ENCODE measurements around the gene MEOX1.
"Not testable (repeated sequence)": the region's sequence is repeated elsewhere in the genome, so short reads cannot be mapped to it uniquely, and the experiment has no call there.

Gene MEOX1

DNA sequence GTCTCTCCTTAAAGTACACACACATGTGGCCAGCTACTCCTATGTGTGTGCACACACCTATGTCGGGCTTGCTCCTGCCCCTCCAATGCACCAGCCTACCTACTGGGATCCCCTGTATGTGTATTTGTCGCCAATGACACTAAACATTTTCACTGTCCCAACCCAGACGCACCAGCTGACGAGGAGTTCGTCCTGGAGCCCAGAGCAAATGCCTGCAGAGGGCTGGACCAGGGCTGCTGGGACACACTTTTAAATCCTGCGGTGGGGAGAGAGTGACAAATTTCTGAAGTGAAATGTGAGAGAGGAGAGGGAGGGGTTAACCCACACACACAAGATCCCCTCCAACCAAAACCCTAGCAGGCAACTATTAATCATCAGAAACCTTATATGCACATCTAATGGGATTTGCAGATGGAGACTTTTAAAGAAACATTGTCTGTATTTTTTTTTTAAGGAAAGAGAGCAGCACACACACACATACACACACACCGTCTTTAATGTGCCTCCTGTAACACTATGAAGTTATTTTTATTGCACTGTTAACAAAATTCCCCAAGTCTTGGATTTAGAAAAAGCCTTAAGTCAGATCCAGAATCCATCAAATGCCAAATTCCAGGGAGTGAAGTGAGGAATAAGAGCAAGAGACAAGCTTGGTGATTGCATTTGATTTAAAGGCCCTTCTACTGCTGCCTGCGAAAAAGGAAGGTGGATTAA lies at the start of gene MEOX1:
TSS of gene MEOX1 (minus strand) at position 224 of the 714 bp plus-strand sequence. CDS start 388 bp downstream, outside the sequence.
- DNase-seq (ENCODE audit: low read depth in 2 of 2), result peak; percentile 57 to 62

DNA sequence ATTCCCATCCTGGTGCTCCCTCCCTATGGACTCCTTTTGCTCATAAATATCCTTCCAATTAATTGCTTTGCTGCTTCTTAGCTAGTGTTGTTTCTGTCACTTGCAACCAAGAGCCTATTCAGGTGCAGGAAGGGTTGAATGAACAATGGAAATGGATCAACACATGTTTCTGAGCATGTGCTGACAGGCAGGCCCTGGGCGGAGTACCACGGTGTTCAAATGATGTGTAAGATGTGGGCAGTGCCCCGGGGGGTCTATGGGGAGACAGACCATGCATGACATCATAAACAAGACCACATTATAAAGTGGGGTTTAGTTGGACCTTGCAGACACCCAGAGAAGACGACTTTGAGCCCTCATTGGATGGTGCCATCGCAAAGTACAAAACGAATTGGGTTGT lies 48.4 kb upstream of the MEOX1 start:
- no peak for DNase-seq (ENCODE audit: low read depth in 2 of 2)

DNA sequence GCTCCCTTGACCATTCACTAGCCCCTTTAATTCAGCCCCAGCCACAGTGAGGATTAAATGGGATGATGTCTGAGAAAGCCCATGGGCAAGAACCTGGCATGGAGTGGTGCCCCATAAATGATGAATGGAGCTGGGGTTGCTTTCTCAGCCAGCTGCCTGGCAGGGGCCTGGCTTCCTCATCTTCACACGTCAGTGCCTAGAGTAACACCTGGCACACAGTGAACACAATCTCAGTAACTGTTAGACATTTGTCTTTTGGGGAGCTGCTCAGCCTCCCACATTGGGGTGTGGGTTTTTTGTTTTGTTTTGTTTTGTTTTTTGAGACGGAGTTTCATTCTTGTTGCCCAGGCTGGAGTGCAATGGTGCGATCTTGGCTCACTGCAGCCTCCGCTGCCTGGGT lies 47.5 kb upstream of the MEOX1 start:
- DNase-seq (ENCODE audit: low read depth in 2 of 2), result no peak

DNA sequence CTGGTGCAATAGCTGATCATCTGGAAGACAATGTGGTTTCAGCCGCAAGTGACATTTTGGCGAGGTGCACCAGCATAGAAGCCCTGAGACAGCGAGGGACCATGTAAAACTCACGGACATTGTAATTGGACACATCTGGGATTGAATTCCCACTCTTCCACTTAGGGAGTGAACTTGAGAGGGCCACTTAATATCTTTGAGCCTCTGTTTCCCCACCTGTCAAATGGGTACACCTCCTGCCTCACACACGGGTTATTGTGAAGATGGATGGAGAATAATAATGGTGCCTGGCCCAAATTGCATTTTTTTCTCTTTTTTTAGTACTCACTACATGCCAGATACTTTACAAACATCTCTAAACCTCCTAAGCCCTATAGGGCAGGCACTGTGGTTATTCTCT lies 45.5 kb upstream of the MEOX1 start:
- no peak for DNase-seq (ENCODE audit: low read depth in 2 of 2)

DNA sequence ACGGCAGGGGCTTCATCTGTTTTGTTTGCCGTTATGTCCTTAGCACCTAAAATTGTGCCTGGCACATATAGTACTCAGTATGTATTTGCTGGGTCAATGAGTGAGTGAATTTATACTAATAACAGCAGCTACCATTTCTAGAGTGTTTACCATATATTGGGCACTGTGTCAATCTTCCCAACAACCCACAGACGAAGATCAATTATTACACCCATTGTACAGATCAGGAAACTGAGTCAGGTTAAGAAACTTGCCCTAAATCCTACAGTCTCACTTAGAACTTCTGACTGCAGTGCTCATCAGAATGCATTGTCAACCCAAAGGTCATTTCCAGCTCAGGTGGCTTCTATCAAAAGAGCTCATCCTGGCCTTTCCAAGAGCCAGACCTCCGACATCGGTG lies 44.5 kb upstream of the MEOX1 start:
- DNase-seq (ENCODE audit: low read depth in 2 of 2), result no peak

DNA sequence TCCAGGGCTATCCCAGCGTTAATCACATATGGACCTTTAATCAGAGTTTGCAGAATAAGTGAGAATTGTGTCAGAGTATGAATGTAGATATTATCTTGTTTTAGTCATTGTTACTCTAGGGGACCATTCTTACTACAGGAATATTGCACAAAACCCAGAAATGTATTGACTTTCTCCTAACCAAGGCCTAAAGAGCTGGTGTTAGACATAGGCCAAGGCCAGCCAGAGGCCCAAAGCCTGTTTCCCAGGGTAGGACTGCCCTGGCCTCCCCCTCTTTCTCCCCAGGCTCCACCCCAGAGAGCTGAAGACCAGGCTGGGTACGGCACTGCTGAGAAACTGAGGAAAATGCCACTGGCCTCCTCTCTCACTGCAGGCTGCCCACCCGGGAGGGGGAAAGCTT lies 41.9 kb upstream of the MEOX1 start:
- no peak for DNase-seq (ENCODE audit: low read depth in 2 of 2)

DNA sequence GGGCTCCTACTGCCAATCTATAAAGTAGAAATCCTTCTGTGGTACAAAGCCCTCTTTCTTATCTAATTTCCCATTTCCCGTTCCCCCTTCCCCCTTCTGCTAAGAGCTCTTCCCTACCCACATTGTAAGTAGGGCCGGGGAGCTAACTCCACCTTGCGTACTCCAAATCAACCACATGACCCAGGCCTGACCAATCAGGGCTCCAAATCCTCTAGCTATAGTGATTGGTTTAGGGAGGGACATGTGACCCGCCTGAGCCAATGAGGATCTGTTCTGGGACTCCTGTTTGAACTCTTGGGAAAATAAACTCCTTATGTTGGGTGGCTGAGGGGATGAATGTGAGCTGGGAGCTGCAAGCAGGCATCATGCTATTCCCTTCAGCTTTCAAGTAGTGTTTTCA lies 40.9 kb upstream of the MEOX1 start:
- DNase-seq (ENCODE audit: low read depth in 2 of 2), result no peak

DNA sequence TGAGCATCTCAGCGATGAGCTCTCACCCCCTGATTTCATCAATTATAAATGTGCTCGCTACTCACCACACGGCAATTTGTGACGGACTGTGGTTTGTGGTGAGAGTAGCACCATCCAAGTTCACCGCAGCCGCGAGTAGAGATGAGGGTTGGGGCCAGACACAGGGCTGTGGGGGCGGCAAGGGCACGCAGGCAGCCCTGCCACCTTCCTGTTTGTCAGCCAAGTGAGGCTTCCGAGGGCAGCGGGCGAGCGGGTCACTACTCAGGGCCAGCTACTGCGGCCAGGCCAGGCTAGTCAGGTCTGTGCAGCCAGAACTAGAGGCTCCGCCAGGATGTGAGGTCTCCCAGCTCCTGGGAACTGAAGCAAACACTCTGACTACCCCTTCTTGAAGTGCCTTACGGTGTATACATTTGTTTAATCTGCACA lies 39.6 kb upstream of the MEOX1 start:
- peak in 1 of 2 experiments; percentile 35 for DNase-seq (ENCODE audit: low read depth in 2 of 2)

DNA sequence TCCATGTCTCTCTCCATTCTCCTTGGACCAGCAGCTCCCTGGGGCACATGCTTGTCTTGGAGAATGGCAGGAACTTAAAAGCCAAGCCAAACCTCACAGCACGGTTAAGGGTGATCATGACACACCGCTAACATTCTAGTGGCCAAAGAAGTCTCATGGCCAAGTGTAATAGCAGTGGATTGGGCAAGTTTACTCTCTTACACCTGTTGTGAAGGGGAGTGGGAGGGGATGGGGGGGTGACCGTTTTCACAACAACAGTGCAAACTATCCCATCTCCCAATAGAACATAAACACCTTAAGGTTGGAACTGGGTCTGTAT lies 37.7 kb upstream of the MEOX1 start:
- no peak for DNase-seq (ENCODE audit: low read depth in 2 of 2)

DNA sequence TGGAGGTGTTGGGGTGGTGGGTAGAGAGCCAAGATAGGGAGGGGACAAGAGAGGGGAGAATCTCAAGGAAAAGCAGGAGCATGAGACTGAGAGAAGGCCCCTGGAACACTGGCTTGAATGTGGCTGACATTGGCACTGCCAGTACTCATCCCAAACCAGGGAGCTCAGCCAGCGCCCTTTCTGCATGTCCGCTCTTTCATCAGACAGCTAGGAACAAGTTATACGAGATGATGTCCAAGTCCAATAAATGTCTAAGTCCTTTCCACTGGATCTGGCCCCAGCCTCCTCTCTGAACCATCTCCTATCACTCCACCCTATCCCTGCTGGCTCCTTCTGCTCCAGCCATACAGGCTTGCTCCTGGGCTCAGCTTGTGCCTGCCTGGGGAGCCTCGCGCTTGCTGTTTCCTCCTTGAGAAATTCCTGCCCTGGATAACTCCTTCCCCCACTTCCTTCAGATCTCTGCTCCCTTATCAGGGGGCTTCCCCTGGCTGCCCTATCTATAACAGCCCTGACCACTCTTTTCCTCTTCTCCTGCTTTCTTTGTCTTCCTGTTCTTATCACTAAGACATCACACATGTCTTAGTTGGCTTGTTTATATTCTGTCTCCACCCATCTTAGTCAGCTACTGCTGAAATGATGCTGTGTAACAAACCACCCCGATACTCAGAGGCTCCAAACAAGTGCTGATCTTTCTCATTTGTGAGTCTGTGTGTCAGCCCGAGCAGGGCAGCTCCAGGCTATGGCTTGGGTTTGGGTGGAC lies 37.1 kb upstream of the MEOX1 start:
- no peak for DNase-seq (ENCODE audit: low read depth in 2 of 2)

DNA sequence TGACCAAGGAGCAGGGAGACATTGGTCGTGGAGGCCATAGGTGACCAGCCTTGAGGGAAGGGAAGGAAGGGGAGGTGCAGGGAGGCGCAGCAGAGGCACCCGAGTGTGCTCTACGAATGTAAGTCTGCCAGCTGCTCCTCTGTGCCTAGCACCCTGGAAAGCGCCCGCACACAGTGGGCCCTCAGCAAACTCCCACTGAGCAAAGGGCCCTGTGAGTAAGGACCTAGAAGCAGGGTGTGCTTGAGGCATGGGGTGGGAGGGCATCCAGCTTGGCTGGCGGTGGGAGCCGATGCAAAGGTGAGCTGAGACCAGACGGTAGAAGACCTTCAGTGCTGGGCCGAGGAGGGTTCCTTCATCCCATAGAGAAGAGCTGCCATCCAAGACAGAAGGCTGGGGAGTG lies 36.2 kb upstream of the MEOX1 start:
- DNase-seq (ENCODE audit: low read depth in 2 of 2), result no peak

DNA sequence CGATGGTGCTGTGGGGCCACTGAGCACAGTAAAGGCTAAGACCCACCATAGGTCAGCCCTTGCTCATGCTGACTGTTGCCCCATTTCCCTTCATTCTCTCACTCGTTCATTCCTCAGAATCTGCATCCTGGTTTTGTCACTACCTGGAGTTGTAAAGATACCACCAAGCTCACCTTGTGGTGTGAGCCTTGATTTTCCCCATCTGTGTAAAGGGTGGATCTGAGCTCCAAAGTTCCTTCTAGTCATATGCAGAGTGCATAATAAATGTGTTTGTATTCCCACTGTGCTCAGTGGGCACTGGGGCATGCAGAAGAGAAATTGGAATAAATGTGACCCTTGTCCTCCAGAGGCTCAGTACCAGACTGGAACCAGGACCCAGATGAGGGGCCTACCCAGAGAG lies 35.2 kb upstream of the MEOX1 start:
- no peak for DNase-seq (ENCODE audit: low read depth in 2 of 2)

DNA sequence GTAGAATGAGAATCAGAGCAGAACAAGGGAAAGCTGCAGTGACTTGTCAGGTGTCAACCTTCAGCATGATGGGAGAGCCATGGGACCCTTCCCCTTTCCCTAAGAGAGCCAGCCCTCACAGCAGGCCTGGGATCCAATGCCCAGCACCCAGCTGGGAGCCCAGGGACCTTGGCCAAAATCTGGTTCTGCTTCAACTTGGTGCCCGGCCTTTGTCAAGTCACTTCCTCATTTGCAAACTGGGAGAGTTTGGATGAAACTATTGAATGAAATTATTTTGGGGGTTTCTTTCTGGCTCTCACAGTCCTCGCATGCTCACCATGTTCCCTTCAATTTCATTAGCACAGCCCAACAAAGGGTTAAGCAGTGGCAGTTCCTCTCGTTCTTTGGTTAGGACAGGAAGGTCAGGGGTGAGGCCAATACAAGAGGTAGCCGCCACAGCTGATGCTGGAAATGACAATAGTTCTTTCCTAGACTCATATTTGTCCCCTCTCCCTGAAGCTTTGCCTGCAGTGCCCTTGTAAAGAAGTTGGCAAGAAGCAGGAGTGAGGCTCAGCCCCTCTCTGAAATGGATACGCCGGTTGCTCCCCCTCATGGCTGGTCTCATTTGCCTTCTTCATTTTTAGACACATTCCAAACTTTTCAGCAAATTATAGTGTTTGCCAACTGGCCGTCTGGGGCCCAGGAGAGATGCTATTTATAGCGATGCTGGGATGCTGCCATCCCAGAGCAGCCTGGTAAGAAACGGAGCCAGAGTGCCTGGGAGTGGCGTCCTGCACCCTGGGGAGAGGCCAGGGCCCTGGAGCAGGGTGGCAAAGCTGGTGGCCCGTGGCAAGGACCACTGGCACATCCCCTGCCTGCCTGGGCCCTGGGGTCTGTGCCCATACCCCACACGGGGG lies 34.5 kb upstream of the MEOX1 start:
- DNase-seq (ENCODE audit: low read depth in 2 of 2), result peak in 1 of 2 experiments; percentile 20

DNA sequence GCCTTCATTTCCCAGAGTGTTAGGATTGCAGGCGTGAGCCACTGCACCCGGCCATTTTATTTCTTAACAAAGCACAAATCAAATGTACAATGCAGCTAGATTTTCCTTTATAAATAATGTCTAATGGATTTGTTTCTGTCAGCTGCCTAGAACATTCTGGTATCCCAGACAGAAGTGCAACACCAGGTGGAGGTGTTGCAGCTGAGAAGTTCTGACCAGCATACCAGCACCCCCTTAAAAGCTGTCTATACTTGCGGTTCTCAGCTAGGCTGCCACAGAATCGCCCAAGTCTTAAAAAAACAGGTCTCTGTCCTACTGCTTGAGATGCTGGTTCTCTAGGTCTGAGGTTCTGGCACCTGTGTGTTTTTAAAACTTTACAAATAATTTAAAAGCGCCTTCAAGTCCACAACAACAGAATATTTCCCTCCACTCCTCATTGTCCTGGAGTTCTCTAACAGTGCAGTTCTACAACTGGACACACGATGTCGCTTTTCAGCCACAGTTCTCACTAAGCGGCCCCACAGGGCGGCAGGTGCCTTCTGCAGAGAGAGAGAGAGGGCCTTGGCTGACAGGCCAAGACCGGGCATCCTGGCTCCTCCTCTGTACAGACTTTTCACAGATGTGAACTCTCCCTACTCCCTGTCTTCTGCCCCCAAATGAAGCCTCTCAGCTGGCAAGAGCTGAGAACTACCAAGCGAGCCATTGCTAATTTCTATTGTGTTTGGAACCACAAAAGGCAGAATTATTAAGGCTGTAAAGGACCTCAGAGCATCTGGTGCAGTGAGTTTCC lies 32.6 kb upstream of the MEOX1 start:
- DNase-seq (ENCODE audit: low read depth in 2 of 2), result peak; percentile 40 to 50

DNA sequence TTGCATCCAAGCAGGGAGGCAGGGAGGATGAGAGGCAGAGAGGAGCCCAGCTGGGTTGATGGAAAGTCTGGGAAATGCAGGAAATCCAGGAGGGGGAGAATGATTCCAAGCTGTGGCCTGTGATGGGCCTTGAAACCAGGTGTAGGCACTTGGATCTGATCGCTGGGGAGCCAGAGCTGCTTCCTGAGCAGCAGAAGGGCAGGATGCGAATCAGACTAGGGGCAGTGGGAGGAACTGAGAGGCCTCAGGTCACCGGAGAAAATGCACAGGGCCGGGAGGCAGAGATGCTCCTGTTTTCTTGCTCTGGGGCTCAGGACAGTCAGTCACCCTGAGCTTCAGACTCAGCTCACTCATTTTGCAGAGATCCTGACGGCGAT lies 29.6 kb upstream of the MEOX1 start:
- no peak for DNase-seq (ENCODE audit: low read depth in 2 of 2)

DNA sequence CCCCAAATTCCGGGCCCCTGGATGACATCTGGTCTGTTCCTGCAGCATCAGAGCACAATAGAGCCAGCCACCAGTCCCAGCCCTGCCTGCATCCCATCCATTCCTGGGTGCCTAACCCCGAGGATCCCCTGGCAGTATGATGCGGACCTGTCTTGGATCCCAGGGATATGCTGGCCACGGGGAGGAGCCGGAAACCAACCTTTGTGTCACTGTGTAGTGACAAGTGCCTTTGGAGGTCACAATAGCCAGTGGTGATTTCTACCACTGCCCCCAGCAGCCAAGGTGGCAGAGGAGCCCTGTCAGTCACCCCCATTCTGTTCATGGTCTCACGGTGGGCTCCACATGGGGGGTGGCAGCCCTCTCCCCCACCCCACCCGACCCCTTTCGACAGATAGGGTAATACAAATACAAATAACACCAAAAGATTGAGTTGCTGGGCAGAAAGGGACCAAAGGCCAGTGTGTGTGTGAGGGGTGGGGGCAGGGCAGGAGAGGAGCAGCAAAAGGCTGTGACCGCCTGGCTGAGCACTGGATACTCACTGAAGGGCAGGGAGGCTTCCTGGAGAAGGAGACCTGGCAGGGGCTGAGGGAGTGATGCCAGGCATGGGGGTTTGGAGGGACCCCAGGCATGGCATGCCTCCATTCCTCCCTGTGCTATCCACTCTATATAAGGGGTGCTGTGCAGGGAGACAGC lies 29.0 kb upstream of the MEOX1 start:
- DNase-seq (ENCODE audit: low read depth in 2 of 2), result no peak

DNA sequence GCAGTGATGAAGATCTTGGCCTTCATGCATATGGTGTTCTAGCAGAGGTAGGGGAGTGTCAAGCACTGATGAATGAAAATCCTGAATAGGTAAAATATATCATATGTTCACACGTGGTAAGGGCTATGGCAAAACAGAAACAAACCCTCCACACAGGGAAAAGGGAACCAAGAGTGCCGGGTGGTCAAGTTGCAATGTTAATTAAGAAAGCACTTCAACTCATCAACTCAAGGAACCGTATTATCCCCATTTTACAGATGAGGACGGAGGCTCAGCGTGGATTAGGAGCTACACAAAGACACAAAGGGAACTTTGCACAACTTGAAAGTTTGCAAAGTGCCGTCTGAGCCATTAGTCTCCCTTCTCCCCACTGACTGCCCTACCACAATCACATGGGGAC lies 28.1 kb upstream of the MEOX1 start:
- no peak for DNase-seq (ENCODE audit: low read depth in 2 of 2)

DNA sequence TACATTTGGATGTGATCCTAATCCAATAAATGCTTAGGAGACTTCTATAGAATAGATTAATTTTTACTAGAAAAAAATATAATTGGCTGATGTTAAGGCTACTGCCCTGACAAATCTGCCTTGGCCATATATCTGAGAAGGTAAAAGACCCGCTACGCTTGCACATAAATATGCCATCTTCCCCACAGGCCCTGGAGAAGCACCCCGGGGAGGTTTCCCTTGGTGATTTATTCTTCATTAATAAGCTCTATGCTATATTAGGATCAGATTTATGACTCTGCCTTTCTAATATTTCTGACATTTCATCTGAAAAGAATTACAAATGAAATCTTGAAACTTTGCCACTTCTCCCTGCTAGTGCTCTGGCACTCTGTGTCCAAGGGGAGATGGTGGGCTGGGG lies 27.4 kb upstream of the MEOX1 start:
- DNase-seq (ENCODE audit: low read depth in 2 of 2), result no peak

DNA sequence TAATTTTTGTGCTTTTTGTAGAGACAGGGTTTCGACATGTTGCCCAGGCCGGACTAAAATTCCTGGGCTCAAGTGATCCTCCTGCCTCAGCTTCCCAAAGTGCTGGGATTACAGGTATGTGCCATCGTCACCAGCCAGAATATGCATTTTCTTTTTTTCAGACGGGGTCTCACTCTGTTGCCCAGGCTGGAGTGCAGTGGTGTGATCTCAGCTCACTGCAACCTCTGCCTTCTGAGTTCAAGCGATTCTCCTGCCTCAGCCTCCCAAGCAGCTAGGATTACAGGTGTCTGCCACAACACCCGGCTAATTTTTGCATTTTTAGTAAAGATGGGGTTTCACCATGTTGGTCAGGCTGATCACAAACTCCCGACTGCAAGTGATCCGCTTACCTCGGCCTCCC lies 25.2 kb upstream of the MEOX1 start:
- not testable (repeated sequence) for DNase-seq (ENCODE audit: low read depth in 2 of 2)

DNA sequence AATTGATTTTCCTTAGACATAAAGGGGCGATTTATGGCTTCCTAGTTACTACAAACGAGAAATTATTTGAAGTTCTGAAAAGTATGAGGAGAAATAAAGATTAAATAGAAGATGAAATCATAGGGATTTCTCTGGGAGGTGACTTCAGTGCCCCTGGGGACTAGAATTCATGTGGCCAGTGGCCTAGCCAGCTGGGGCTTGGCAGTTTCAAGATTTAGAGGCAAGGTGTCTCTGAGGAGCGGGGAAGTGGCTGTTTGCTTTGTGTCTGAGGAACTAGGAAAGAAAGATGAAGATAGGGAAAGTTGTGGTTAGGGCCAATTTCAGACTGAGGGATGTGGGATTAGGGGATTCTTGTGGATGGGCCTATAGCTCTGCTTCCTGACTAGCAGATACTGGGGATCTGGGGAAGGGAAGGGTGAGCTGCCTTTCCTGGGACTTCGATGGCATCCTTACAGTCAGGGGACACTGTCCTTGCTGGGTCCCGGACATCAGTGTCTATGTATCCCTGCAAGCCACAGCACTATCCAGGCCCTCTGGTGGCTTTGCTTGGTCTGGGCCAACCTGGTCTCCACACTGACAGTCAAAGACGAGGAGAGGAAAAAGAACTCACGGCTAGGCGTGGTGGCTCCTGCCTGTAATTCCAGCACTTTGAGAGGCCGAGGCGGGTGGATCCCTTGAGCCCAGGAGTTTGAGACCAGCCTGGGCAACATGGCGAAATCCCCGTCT lies 22.4 kb upstream of the MEOX1 start:
- DNase-seq (ENCODE audit: low read depth in 2 of 2), result no peak
